GM19035 (cell line): ENCODE measurements around the gene IL17RB.

Source experiments
- ATAC-seq: cut with Tn5 transposase; IDR thresholded peaks from one replicate; pipeline ENCODE4 v1.9.1; 2021; ENCODE audit not compliant: unreplicated experiment

IL17RB gene

DNA sequence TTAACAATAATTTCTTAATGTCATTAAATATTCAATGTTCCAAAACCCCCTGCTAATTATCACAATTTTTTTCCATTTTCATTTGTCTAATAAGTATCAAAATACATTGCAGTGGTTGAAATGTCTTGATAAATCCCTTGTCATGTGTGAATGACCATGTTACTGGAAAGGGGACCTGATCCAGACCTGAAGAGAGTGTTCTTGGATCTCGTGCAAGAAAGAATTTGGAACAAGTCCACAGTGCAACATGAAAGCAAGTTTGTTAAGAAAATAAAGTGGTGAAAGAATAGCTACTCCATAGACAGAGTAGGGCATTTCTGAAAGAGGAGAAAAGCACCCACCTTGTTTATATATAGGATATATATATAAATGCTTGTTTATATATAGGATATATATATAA is 55.7 kb downstream of the IL17RB start:
- ATAC-seq, result no peak

DNA sequence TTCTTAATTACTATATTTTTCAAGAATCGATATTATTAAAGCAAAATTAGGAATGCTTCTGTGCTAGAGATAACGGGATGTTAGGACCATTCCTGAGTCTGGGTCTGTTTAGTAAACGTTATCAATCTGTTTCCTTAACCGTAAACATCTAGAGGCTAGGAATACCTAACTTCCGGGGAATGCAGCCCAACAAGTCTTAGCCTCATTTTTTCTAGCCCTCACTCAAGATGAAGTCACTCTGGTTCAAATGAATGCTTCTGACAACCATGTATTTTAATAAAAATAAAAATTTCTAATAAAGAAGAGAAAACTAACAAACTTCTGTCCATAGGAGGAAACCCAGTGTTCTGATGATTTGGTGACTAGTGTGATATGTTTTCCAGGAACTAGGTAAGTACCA is 56.3 kb downstream of the IL17RB start:
- ATAC-seq, result no peak

DNA sequence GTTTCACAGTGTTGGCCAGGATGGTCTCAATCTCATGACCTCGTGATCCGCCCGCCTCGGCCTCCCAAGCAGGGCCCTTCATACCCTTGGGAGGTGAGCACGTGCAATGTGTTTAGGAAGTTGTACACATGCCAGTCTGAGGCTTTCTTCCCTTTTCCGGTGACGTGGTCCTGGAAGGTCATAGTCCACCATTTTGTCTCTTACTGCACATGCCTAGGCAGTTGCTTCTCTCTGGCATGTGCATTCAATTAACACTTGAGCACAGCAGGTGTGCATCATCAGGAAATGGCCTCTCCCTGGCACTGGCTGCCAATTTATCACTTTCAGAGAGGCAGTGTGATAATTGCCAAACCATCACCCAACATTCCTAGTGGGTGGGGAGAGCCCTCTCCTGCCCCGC is 67.0 kb downstream of the IL17RB start:
- no peak for ATAC-seq
